Coronary artery (tissue), 2 donors: ENCODE data around the gene MFNG.

Experiments
- DNase-seq: peaks from one replicate; pipeline ENCODE4 v3.0.0-alpha.2; 2017; ENCODE audit warnings: low spot score
- H3K27ac ChIP-seq, 2 donors: fragments of 200-600 bp; sonication (generic); one replicate each; pipeline ENCODE4 v1.5.1; 2016 to 2019
- H3K4me3 ChIP-seq: fragments of 200-600 bp; sonication (generic); 2 replicates; pipeline ENCODE4 v1.5.1; 2016; ENCODE audit warnings: mild to moderate bottlenecking, moderate library complexity
- TF ChIP-seq, protein P1 (sequence below): fragments of 200-600 bp; sonication (generic); IDR thresholded peaks from one replicate; pipeline ENCODE4 v1.5.1; 2019; ENCODE audit warnings: antibody characterized with exemption

The MFNG gene

DNA sequence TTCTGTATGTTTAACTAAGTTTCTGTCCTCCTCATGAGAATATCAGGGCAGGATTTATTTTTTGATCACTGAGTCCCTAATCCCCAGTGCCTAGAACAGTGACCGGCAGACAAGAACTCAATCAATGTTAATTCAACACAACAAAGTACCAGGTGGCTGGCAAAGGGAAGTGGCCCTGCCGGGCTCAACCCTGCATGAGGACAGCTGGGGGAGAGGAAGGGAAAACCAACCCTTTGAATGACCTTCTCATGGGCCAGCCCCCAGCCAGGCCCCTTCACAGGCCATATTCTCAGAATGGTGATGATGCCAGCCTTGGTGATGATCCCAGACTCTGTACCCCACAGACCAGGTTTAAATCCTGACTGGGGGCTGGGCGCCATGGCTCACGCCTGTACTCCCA is 1.4 kb upstream of the MFNG start:
- TF ChIP-seq, protein P1, sequence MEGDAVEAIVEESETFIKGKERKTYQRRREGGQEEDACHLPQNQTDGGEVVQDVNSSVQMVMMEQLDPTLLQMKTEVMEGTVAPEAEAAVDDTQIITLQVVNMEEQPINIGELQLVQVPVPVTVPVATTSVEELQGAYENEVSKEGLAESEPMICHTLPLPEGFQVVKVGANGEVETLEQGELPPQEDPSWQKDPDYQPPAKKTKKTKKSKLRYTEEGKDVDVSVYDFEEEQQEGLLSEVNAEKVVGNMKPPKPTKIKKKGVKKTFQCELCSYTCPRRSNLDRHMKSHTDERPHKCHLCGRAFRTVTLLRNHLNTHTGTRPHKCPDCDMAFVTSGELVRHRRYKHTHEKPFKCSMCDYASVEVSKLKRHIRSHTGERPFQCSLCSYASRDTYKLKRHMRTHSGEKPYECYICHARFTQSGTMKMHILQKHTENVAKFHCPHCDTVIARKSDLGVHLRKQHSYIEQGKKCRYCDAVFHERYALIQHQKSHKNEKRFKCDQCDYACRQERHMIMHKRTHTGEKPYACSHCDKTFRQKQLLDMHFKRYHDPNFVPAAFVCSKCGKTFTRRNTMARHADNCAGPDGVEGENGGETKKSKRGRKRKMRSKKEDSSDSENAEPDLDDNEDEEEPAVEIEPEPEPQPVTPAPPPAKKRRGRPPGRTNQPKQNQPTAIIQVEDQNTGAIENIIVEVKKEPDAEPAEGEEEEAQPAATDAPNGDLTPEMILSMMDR: no peak
- no peak overlapping the region for H3K27ac ChIP-seq
- DNase-seq: no peak
- H3K4me3 ChIP-seq: no peak overlapping the region

GRCh38 chr22:37487129-37487528 is 945 bp upstream of the MFNG start:
- Histone ChIP-seq H3K4me3 (no peak overlapping the region), H3K27ac (no peak overlapping the region)
- TF ChIP-seq, protein P1: no peak
- DNase-seq: no peak

DNA sequence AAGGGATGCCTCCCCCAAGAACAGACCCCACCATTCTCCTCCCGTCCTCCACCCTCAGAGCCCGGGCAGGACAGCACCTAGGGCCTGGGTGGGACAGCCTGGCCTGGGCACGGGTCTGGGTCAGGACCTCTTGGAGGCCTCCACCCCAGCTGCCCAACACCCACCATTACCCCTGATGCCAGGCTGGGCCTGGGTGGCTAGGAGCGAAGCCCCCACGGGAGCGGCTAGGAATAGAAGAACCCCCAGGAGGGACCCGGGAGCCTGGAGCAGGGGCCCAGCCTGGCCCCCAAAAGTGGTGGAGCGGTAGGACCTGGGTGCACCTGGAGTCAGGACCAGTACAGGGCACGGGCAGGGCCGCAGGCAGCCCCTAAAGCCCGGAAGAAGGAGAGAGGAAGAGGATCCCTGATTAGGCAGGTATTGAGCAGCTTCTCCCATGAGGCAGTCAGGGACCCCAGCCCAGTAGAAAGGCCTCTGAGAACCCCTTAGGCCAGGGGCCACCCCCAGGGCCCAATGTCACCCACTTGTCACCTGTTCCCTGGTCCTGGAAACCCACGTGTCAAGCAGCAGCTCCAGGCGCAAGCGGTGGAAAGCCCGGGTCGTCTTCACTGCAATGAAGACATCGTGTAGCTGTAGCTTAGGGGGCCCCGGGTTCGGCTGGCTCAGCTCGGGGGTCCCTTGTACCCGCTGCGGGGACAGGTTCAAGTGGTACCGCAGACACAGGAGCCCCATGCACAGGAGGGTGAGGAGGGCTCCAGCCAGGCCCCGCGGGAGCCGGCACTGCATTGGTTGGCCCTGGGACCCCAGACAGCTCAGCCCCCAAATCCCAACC is 575 bp downstream of the MFNG start:
- TF ChIP-seq, protein P1: no peak
- Histone ChIP-seq H3K27ac (peak overlapping the region in 1 of 2 donors; percentile 79), H3K4me3 (peak overlapping the region; percentile 64)
- no peak for DNase-seq

DNA sequence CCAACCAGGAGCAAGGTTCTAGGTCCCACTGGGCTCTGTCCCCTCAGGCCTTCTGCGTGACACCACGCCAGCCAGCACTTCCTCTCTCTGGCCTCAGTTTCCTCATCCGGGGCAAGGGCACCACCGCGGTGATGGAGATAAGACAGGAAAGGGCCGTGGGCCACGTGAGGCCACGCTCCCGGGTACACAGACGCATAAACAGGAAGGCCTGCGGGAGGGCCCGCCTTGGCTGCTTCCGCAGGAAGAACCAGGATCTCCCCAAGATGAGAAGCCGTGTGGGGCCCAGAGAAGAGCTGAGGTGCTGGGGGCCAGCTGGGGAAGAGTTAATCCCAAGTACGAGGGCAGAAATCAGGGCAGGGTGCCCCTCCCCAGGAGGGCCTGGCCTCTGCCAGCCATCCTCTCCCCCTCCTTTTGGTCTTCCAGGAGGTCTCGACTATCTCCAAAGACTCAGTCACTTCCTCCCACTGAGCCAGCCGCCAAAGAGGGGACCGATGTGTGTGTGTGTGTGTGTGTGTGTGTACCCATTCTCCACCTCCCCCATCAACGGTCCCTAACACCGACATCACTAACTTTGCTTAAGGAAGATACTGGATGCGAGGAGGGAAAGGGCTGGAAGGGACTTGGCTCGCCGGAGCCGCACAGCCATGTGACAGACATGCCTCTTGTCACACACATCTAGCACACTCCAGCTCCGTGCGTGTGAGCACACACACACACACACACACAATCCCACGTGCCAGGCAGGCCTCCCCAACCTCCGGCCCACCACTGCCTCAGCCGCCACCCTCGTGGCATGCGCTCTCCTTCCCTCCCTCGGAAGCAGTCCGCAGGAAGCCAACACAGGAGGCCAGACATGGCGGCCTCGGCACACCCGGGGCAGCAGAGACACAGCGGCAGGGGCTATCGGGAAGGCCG is 1.4 kb downstream of the MFNG start:
- no peak for DNase-seq
- Histone ChIP-seq H3K4me3 (peak overlapping the region; percentile 64), H3K27ac (peak overlapping the region in 1 of 2 donors; percentile 79)
- TF ChIP-seq, protein P1: no peak

GRCh38 chr22:37483050-37483449 is 3.1 kb downstream of the MFNG start:
- TF ChIP-seq, protein P1: no peak
- H3K4me3 ChIP-seq: no peak overlapping the region
- no peak overlapping the region for H3K27ac ChIP-seq
- DNase-seq: no peak

GRCh38 chr22:37482244-37482643 is 3.9 kb downstream of the MFNG start:
- DNase-seq: no peak
- no peak overlapping the region for H3K27ac ChIP-seq
- TF ChIP-seq, protein P1: no peak
- no peak overlapping the region for H3K4me3 ChIP-seq
